ENCODE measurements around the gene NADSYN1. TPM values are rescaled to one million over a fixed set of nuclear protein-coding genes. Genes with fewer than 3 reads are reported as not detected.

The NADSYN1 gene
- total RNA-seq, 1 experiment from 2014 or later = 79.7 TPM

- no peaks in the 10 kb centered on the region for H3K9me3 Mint-ChIP-seq (ENCODE audit: low read depth, unreplicated experiment)
- no peak overlapping the region for H3K4me3 Mint-ChIP-seq (ENCODE audit: low read depth, unreplicated experiment)
- CTCF ChIA-PET = no interaction called here
- DNase-seq = no peak
- H3K27me3 Mint-ChIP-seq (ENCODE audit: unreplicated experiment) = no peaks in the 10 kb centered on the region
- TF ChIP-seq, protein P1, sequence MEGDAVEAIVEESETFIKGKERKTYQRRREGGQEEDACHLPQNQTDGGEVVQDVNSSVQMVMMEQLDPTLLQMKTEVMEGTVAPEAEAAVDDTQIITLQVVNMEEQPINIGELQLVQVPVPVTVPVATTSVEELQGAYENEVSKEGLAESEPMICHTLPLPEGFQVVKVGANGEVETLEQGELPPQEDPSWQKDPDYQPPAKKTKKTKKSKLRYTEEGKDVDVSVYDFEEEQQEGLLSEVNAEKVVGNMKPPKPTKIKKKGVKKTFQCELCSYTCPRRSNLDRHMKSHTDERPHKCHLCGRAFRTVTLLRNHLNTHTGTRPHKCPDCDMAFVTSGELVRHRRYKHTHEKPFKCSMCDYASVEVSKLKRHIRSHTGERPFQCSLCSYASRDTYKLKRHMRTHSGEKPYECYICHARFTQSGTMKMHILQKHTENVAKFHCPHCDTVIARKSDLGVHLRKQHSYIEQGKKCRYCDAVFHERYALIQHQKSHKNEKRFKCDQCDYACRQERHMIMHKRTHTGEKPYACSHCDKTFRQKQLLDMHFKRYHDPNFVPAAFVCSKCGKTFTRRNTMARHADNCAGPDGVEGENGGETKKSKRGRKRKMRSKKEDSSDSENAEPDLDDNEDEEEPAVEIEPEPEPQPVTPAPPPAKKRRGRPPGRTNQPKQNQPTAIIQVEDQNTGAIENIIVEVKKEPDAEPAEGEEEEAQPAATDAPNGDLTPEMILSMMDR (IDR thresholded peaks at IDR 0.05; ENCODE audit: unreplicated experiment) = no peak
- H3K27ac Mint-ChIP-seq (ENCODE audit: unreplicated experiment) = no peak overlapping the region
- intact Hi-C loops (cut with micrococcal nuclease; ENCODE audit: unreplicated experiment) = no loop called here
- peaks cover 24% of the 10 kb centered on the region for H3K36me3 Mint-ChIP-seq (ENCODE audit: insufficient read depth, unreplicated experiment)
- no TSS peak for BruUV-seq (replicated peaks)
- no peaks in the 10 kb centered on the region for H3K4me1 Mint-ChIP-seq (ENCODE audit: low read depth, unreplicated experiment)
Observed at GRCh38 chr11:71465054-71465453, 12.1 kb downstream of the NADSYN1 start.

- Mint-ChIP-seq H3K36me3 (ENCODE audit: insufficient read depth, unreplicated experiment) (peaks cover 13% of the 10 kb centered on the region), H3K9me3 (ENCODE audit: low read depth, unreplicated experiment) (no peaks in the 10 kb centered on the region), H3K27me3 (ENCODE audit: unreplicated experiment) (no peaks in the 10 kb centered on the region), H3K4me1 (ENCODE audit: low read depth, unreplicated experiment) (no peaks in the 10 kb centered on the region), H3K27ac (ENCODE audit: unreplicated experiment) (no peak overlapping the region), H3K4me3 (ENCODE audit: low read depth, unreplicated experiment) (no peak overlapping the region)
- BruUV-seq (replicated peaks) = no TSS peak
- TF ChIP-seq, protein P1 (IDR thresholded peaks at IDR 0.05; ENCODE audit: unreplicated experiment) = no peak
- DNase-seq = no peak
- CTCF ChIA-PET = no interaction called here
- intact Hi-C loops (cut with micrococcal nuclease; ENCODE audit: unreplicated experiment) = no loop called here
Observed at GRCh38 chr11:71466358-71466757, 13.4 kb downstream of the NADSYN1 start.

DNA sequence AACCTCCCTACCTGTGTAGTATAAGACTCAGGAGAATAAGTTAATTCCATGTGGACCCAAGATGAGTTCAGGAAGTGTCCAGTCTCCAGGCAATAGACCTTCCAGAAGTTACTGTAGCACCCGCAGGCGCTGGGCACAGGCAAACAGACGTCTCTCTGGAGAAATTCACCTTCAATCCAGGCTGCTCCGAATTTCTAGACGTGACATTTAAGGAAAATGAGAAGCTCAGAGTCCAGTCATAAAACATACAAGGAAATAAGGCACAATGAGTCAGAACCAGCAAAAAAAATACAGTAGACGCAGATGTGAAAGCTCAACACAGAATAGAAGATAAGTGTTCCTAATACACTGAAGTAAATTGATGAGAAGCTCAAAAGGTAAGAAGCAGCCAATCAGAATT, 14.2 kb downstream of the NADSYN1 start:
- Mint-ChIP-seq H3K9me3 (ENCODE audit: low read depth, unreplicated experiment) (no peaks in the 10 kb centered on the region), H3K27ac (ENCODE audit: unreplicated experiment) (no peak overlapping the region), H3K4me1 (ENCODE audit: low read depth, unreplicated experiment) (no peaks in the 10 kb centered on the region), H3K4me3 (ENCODE audit: low read depth, unreplicated experiment) (no peak overlapping the region), H3K36me3 (ENCODE audit: insufficient read depth, unreplicated experiment) (peaks cover 11% of the 10 kb centered on the region), H3K27me3 (ENCODE audit: unreplicated experiment) (no peaks in the 10 kb centered on the region)
- DNase-seq = no peak
- intact Hi-C loops (cut with micrococcal nuclease; ENCODE audit: unreplicated experiment) = no loop called here
- CTCF ChIA-PET = no interaction called here
- TF ChIP-seq, protein P1 (IDR thresholded peaks at IDR 0.05; ENCODE audit: unreplicated experiment) = no peak
- no TSS peak for BruUV-seq (replicated peaks)

- Mint-ChIP-seq H3K9me3 (ENCODE audit: low read depth, unreplicated experiment) (no peaks in the 10 kb centered on the region), H3K36me3 (ENCODE audit: insufficient read depth, unreplicated experiment) (peaks cover 17% of the 10 kb centered on the region), H3K4me3 (ENCODE audit: low read depth, unreplicated experiment) (no peak overlapping the region), H3K27ac (ENCODE audit: unreplicated experiment) (no peak overlapping the region), H3K27me3 (ENCODE audit: unreplicated experiment) (no peaks in the 10 kb centered on the region), H3K4me1 (ENCODE audit: low read depth, unreplicated experiment) (no peaks in the 10 kb centered on the region)
- CTCF ChIA-PET = no interaction called here
- DNase-seq = no peak
- no TSS peak for BruUV-seq (replicated peaks)
- intact Hi-C loops (cut with micrococcal nuclease; ENCODE audit: unreplicated experiment) = no loop called here
- TF ChIP-seq, protein P1 (IDR thresholded peaks at IDR 0.05; ENCODE audit: unreplicated experiment) = no peak
Observed at GRCh38 chr11:71470946-71471345, 17.9 kb downstream of the NADSYN1 start.
